NT2/D1 (cell line): Measurements from ENCODE around the gene PPA2.

Source experiments
- DNase-seq: peaks from one replicate; pipeline ENCODE4 v3.0.0-alpha.2; 2011; ENCODE audit warnings: low read depth, low spot score
- H3K27me3 ChIP-seq: 2 replicates; pipeline ENCODE4 v1.6.0; 2011; ENCODE audit warnings: mild to moderate bottlenecking; ENCODE audit not compliant: insufficient read length, insufficient read depth
- H3K36me3 ChIP-seq: 2 replicates; pipeline ENCODE4 v1.6.1; 2011; ENCODE audit warnings: mild to moderate bottlenecking, low read length, mixed read lengths; ENCODE audit not compliant: insufficient read depth, insufficient read length
- H3K4me1 ChIP-seq: 2 replicates; pipeline ENCODE4 v1.5.1; 2011; ENCODE audit not compliant: insufficient read depth, insufficient read length
- H3K4me3 ChIP-seq: 2 replicates; pipeline ENCODE4 v1.5.1; 2011; ENCODE audit warnings: low read depth; ENCODE audit not compliant: insufficient read length
- H3K9ac ChIP-seq: 2 replicates; pipeline ENCODE4 v1.6.0; 2011; ENCODE audit warnings: low read depth; ENCODE audit not compliant: insufficient read length
- H3K9me3 ChIP-seq: 2 replicates; pipeline ENCODE4 v1.5.1; 2011; ENCODE audit warnings: mild to moderate bottlenecking, low read length; ENCODE audit not compliant: insufficient read depth
- SUZ12 ChIP-seq: IDR thresholded peaks from 2 replicates; pipeline ENCODE4 v1.6.1; 2011; ENCODE audit not compliant: insufficient read length, insufficient read depth; ENCODE audit errors: extremely low read depth
- YY1 ChIP-seq: IDR thresholded peaks from 2 replicates; pipeline ENCODE4 v1.6.1; 2011; ENCODE audit not compliant: insufficient read length, insufficient read depth
- ZNF274 ChIP-seq: IDR thresholded peaks from 2 replicates; pipeline ENCODE4 v1.6.1; 2011; ENCODE audit warnings: mild to moderate bottlenecking, low read depth, low read length

The PPA2 gene

GRCh38 chr4:105434940-105435339 lies 38.9 kb downstream of the PPA2 start:
- no peak for DNase-seq
- H3K4me3 ChIP-seq = no peak overlapping the region
- H3K9me3 ChIP-seq = no peaks in the 10 kb centered on the region; the same call in 1 of the 2 replicates
- H3K27me3 ChIP-seq = no peaks in the 10 kb centered on the region
- H3K9ac ChIP-seq = no peak overlapping the region
- H3K36me3 ChIP-seq = peaks cover 28% of the 10 kb centered on the region
- no peaks in the 10 kb centered on the region for H3K4me1 ChIP-seq
- TF ChIP-seq YY1 (no peak), ZNF274 (no peak), SUZ12 (no peak)

DNA sequence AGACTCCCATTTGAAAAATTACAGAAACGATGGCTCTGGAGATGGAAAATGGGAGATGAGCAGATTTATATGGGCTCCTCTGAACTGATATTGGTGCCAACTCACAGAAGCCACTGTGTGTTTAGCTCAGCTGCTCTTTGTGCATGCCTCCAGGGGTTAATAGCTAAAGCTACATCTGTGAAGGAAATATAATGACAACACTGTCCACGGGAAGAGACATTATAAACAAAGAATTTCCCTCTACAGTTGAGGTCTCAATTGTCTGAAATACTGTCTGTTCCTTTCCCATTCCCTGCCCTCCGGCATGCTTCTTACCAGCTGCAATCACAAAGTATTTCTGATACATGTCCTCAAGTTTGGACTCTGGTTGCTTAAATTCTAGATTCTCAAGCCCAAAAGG lies 40.4 kb downstream of the PPA2 start:
- no peak for DNase-seq
- no peak overlapping the region for H3K9ac ChIP-seq
- peaks cover 28% of the 10 kb centered on the region for H3K36me3 ChIP-seq
- H3K9me3 ChIP-seq = no peaks in the 10 kb centered on the region; the same call in 1 of the 2 replicates
- H3K4me1 ChIP-seq = no peaks in the 10 kb centered on the region
- no peak for TF ChIP-seq YY1
- TF ChIP-seq SUZ12 = no peak
- TF ChIP-seq ZNF274 = no peak
- no peaks in the 10 kb centered on the region for H3K27me3 ChIP-seq
- H3K4me3 ChIP-seq = no peak overlapping the region

DNA sequence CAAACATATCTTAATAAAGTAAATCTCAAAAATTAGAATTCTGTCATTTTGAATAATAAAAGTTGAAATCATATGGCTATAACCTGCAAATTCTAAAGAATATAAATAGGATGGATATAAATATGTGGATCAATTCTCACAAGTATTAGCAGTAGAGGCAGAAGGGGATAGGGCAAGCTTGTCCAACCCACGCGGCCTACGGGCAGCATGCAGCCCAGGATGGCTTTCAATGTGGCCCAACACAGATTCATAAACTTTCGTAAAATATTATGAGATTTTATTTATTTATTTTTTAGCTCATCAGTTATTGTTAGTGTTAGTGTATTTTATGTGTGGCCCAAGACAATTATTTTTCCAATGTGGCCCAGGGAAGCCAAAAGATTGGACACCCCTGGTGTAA lies 41.4 kb downstream of the PPA2 start:
- peaks cover 21% of the 10 kb centered on the region for H3K36me3 ChIP-seq
- H3K9ac ChIP-seq = no peak overlapping the region
- H3K27me3 ChIP-seq = no peaks in the 10 kb centered on the region
- H3K4me1 ChIP-seq = no peaks in the 10 kb centered on the region
- H3K4me3 ChIP-seq = no peak overlapping the region
- H3K9me3 ChIP-seq = no peaks in the 10 kb centered on the region; the same call in 1 of the 2 replicates
- TF ChIP-seq SUZ12 = no peak
- TF ChIP-seq ZNF274 = no peak
- TF ChIP-seq YY1 = no peak
- DNase-seq = no peak

- Histone ChIP-seq H3K27me3 (no peaks in the 10 kb centered on the region), H3K4me1 (no peaks in the 10 kb centered on the region), H3K9me3 (no peaks in the 10 kb centered on the region; the same call in 1 of the 2 replicates), H3K36me3 (peaks cover 27% of the 10 kb centered on the region), H3K9ac (no peak overlapping the region), H3K4me3 (no peak overlapping the region)
- TF ChIP-seq ZNF274 = no peak
- no peak for TF ChIP-seq YY1
- no peak for TF ChIP-seq SUZ12
- no peak for DNase-seq
These were observed 43.1 kb downstream of the PPA2 start for GRCh38 chr4:105430811-105431210.

- no peaks in the 10 kb centered on the region for H3K4me1 ChIP-seq
- no peak overlapping the region for H3K9ac ChIP-seq
- TF ChIP-seq ZNF274 (no peak), YY1 (no peak), SUZ12 (no peak)
- DNase-seq = no peak
- H3K36me3 ChIP-seq = peaks cover 23% of the 10 kb centered on the region
- H3K27me3 ChIP-seq = no peaks in the 10 kb centered on the region
- no peaks in the 10 kb centered on the region for H3K9me3 ChIP-seq
- no peak overlapping the region for H3K4me3 ChIP-seq
These were observed 47.5 kb downstream of the PPA2 start for GRCh38 chr4:105426187-105426897.

DNA sequence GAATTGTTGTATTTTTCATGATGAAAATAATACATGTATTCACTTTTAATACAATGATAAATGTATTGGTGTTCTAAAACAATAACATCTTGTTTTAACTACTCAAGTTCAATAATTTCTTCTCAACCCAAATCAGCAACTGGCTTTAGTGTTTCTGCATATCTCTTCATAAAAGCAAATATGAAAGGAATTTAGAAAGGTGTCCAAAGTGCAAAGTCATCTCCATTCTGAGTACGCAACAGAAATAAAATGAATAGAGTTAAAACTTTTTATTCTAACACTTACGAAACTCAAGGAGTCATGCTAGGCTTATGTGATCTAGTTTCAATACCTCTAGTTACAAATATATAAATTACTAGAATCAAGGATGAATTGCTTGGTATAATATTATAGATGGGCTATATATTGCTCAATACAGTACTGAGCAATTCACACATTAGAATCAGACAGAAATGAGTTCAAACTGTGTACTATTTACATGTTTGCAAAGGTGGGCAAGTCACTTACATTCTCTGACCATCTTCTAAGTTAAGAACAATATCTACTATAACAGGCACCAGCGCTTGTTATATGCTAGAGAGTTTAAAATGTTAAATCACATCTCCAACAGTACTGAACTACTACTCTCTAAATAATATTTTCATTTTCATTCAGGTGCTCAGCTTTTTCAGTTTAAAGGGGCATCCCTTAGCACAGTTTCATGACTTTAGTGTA lies 51.5 kb downstream of the PPA2 start:
- H3K36me3 ChIP-seq = peaks cover 20% of the 10 kb centered on the region
- H3K4me3 ChIP-seq = no peak overlapping the region
- no peak overlapping the region for H3K9ac ChIP-seq
- TF ChIP-seq YY1 (no peak), SUZ12 (no peak), ZNF274 (no peak)
- DNase-seq = no peak
- no peaks in the 10 kb centered on the region for H3K4me1 ChIP-seq
- H3K9me3 ChIP-seq = no peaks in the 10 kb centered on the region
- no peaks in the 10 kb centered on the region for H3K27me3 ChIP-seq

- Histone ChIP-seq H3K9ac (no peak overlapping the region), H3K9me3 (no peaks in the 10 kb centered on the region), H3K4me3 (no peak overlapping the region), H3K4me1 (no peaks in the 10 kb centered on the region), H3K27me3 (no peaks in the 10 kb centered on the region), H3K36me3 (peaks cover 13% of the 10 kb centered on the region)
- DNase-seq = no peak
- no peak for TF ChIP-seq ZNF274
- TF ChIP-seq YY1 = no peak
- no peak for TF ChIP-seq SUZ12
These were observed 56.2 kb downstream of the PPA2 start for GRCh38 chr4:105417624-105418023.
